Thyroid gland (tissue), 4 donors: ENCODE data around the gene GALNT14. TPM values are rescaled to one million over a fixed set of nuclear protein-coding genes. Genes with fewer than 3 reads are reported as not detected.

Experiments
- DNase-seq, 2 donors: peaks; one replicate each; pipeline ENCODE4 v3.0.0-alpha.2; 2019
- H3K27ac ChIP-seq, 3 donors: fragments of 200-600 bp; sonication (generic); 1 replicate in 2 of 3; 2 replicates in 1 of 3; pipeline ENCODE4 v1.5.1; 2016 to 2019; ENCODE audit warnings: mild to moderate bottlenecking in 1 of 3, moderate library complexity in 1 of 3
- H3K27me3 ChIP-seq: fragments of 200-600 bp; sonication (generic); one replicate; pipeline ENCODE4 v1.5.1; 2019
- H3K36me3 ChIP-seq, 2 donors: fragments of 200-600 bp; sonication (generic); one replicate each; pipeline ENCODE4 v1.5.1; 2016 to 2019
- H3K4me1 ChIP-seq, 2 donors: fragments of 200-600 bp; sonication (generic); one replicate each; pipeline ENCODE4 v1.5.1; 2017 to 2019
- H3K4me3 ChIP-seq, 3 donors: fragments of 200-600 bp; sonication (generic); replicated peaks in 1 of 3; 1 replicate in 2 of 3; 2 replicates in 1 of 3; pipeline ENCODE4 v1.5.1; 2016; ENCODE audit warnings: mild to moderate bottlenecking in 1 of 3
- H3K9me3 ChIP-seq: fragments of 200-600 bp; sonication (generic); one replicate; pipeline ENCODE4 v1.5.1; 2017
- POLR2A ChIP-seq, 2 donors: fragments of 450-650 bp; IDR thresholded peaks; one replicate each; pipeline ENCODE4 v1.6.1; 2017; ENCODE audit warnings: antibody characterized with exemption in 2 of 2, mild to moderate bottlenecking in 2 of 2, moderate library complexity in 1 of 2
- WGBS, 2 donors: methylation state at CpG; one replicate each; pipeline ENCODE4 v1.1.5; 2017; 5-methylcytosine and 5-hydroxymethylcytosine counted together
- intact Hi-C: fragments of 100-400 bp; cut with DNase I; formaldehyde crosslinking; loops from one replicate; pipeline ENCODE4 v1.15.1; 2023
- total RNA-seq, 4 donors: library from RNA; depleted of rRNA; stranded (reverse); fragments of >200 nt; gene quantifications; one replicate each; pipeline ENCODE4 v1.2.3, GENCODE V29; 2016
- TF ChIP-seq, protein P1 (sequence below), 6 experiments: fragments of 200-600 bp in 3 of 6; fragments of 450-650 bp in 3 of 6; sonication (generic) in 3 of 6; IDR thresholded peaks; one replicate each; pipeline ENCODE4 v1.5.1; 2016 to 2019; ENCODE audit warnings: antibody characterized with exemption in 6 of 6, mild to moderate bottlenecking in 2 of 6, inconsistent platforms in 1 of 6, moderate library complexity in 1 of 6

GALNT14 gene
- total RNA-seq, 4 donors from 2014 or later: 0.54 to 5.1 (median 1.1) TPM

DNA sequence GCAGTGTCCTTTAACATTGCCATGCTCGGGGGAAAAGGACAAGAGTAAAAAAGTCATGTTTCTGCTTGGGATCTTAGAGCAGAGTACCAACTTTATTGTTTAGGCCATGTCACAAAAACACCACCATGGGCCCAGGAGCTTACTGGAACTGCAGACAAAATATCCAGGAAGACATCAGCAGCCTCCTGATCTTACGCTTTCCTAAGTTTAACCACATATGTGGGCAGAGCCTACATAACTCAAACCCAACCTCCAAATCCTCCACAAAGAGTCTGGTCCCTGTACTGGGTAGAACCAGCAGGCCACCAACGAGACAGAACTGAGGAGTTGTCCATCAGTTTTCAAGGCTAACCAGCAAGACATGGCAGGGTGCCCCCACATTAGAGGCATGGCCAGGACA is 10.3 kb downstream of the GALNT14 start:
- Histone ChIP-seq H3K4me3 (no peak overlapping the region), H3K4me1 (no peaks in the 10 kb centered on the region), H3K36me3 (no peaks in the 10 kb centered on the region), H3K27me3 (no peaks in the 10 kb centered on the region), H3K27ac (no peak overlapping the region), H3K9me3 (no peaks in the 10 kb centered on the region)
- intact Hi-C loops: no loop called here
- 81% methylated on average over 3 of the region's 3 CpGs for whole genome bisulfite sequencing, 2 donors
- TF ChIP-seq, protein P1, sequence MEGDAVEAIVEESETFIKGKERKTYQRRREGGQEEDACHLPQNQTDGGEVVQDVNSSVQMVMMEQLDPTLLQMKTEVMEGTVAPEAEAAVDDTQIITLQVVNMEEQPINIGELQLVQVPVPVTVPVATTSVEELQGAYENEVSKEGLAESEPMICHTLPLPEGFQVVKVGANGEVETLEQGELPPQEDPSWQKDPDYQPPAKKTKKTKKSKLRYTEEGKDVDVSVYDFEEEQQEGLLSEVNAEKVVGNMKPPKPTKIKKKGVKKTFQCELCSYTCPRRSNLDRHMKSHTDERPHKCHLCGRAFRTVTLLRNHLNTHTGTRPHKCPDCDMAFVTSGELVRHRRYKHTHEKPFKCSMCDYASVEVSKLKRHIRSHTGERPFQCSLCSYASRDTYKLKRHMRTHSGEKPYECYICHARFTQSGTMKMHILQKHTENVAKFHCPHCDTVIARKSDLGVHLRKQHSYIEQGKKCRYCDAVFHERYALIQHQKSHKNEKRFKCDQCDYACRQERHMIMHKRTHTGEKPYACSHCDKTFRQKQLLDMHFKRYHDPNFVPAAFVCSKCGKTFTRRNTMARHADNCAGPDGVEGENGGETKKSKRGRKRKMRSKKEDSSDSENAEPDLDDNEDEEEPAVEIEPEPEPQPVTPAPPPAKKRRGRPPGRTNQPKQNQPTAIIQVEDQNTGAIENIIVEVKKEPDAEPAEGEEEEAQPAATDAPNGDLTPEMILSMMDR (IDR thresholded peaks at IDR 0.05): no peak
- TF ChIP-seq POLR2A (IDR thresholded peaks at IDR 0.05): no peak
- DNase-seq: no peak

DNA sequence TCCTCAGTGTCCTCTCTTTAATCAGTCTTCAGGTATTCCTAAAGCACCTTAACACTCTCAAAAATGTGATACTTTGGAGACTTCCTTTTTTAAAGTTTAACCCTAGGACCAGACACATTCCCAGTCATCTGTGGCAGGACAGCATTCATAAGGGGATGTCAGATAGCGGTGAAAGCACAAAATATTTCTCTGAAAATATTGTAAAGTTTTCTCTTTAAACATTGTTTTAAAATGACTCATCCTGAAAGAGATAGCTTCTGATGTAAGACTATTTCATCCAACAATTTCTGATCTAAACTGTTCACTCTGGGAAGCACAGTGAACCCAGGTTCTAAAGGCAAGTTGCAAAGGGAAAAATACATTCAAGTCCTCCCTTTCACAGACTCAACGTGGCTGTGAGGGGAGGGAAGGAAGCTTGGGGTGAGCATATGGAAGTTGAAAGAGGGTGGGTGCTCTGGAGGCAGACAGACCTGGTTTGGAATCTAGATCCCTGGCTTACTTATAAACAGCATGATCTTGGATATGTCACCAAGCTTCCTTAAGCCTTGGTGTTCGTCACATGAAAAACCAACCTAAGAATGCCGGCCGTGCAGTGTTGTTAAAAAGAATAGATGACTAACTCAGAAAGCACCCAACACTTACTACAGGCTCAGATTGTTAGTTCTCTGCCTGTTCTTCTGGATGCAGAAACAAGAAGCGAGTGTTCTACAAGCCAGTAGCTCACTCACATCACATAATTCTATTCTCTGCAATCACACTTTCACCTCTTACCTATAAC is 12.1 kb downstream of the GALNT14 start:
- Histone ChIP-seq H3K27ac (no peak overlapping the region), H3K36me3 (no peaks in the 10 kb centered on the region), H3K4me1 (no peaks in the 10 kb centered on the region), H3K4me3 (no peak overlapping the region), H3K9me3 (no peaks in the 10 kb centered on the region), H3K27me3 (no peaks in the 10 kb centered on the region)
- DNase-seq: no peak
- WGBS, 2 donors: 75 to 78% methylated on average over 6 of the region's 6 CpGs
- intact Hi-C loops: no loop called here
- TF ChIP-seq, protein P1 (IDR thresholded peaks at IDR 0.05): no peak
- no peak for TF ChIP-seq POLR2A (IDR thresholded peaks at IDR 0.05)

DNA sequence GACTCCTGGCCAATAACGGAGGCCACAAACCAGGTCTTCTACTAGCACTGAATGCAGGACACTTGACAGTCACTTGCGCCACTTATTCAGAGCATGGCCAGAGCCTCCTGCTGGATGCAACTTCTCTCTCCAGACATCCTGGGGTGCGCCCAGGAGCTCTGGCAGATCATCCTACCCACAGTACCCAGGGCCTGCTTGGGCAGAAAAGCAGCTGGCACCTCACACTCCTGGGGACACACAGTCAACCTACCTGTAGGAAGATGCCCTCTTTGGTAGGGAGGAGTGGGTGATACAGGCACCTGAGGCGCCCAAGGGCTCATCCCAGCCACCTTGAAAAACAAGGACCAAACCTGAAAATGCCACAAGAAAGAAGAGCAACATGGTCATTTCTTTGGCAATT is 13.3 kb downstream of the GALNT14 start:
- Histone ChIP-seq H3K36me3 (no peaks in the 10 kb centered on the region), H3K27ac (no peak overlapping the region), H3K9me3 (no peaks in the 10 kb centered on the region), H3K4me3 (no peak overlapping the region), H3K27me3 (no peaks in the 10 kb centered on the region), H3K4me1 (no peaks in the 10 kb centered on the region)
- 94 to 97% methylated on average over 3 to 4 of the region's 4 CpGs for WGBS, 2 donors
- TF ChIP-seq, protein P1 (IDR thresholded peaks at IDR 0.05): no peak
- no peak for TF ChIP-seq POLR2A (IDR thresholded peaks at IDR 0.05)
- intact Hi-C loops: no loop called here
- no peak for DNase-seq

DNA sequence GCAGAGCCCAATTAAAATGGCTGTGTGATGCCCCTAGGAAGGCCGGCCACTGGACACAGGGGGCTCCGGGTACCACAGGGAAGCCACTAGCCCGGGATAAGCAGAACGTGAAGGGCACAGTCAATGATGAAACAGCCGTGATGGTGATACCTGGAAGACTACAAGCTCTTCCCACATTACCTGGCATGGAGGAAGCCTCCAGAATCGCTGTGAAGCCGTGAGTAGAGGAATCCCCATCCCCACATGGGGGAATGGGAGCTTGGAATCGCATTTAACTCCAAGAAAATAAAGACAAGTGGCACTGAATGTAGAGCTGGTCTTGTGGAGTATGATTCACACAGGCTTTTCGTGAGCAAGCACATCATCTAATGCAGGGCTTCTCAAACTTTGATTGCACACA is 16.1 kb downstream of the GALNT14 start:
- TF ChIP-seq, protein P1 (IDR thresholded peaks at IDR 0.05): no peak
- TF ChIP-seq POLR2A (IDR thresholded peaks at IDR 0.05): no peak
- Histone ChIP-seq H3K27ac (no peak overlapping the region), H3K27me3 (no peaks in the 10 kb centered on the region), H3K4me1 (no peaks in the 10 kb centered on the region), H3K4me3 (no peak overlapping the region), H3K9me3 (no peaks in the 10 kb centered on the region), H3K36me3 (no peaks in the 10 kb centered on the region)
- 88 to 89% methylated on average over 9 of the region's 9 CpGs for WGBS, 2 donors
- intact Hi-C loops: no loop called here
- no peak for DNase-seq

DNA sequence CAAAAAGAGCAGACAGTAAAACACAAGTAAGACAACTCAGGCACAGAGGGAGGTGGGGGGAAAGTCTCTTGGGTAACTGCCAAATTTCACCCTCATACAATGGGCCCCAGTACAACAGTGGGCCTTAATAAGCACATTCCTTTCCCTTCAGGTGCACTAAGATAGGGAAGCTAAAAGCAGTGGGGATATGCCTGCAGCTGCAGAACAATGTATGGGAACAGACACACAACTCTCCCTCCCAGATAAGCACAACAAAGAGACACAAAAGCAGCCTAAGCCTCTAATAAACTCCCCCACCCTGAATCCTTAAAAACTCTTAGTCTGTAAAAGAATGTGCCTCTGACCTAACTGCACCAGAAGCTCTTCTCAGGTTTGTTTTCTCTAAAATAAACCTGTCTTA is 24.5 kb downstream of the GALNT14 start:
- H3K27me3 ChIP-seq: no peaks in the 10 kb centered on the region
- no peaks in the 10 kb centered on the region for H3K4me1 ChIP-seq
- H3K27ac ChIP-seq: no peak overlapping the region
- no peaks in the 10 kb centered on the region for H3K9me3 ChIP-seq
- intact Hi-C loops: no loop called here
- H3K36me3 ChIP-seq: no peaks in the 10 kb centered on the region
- DNase-seq: no peak
- no peak for TF ChIP-seq POLR2A (IDR thresholded peaks at IDR 0.05)
- TF ChIP-seq, protein P1 (IDR thresholded peaks at IDR 0.05): no peak
- H3K4me3 ChIP-seq: no peak overlapping the region
